Loucy (cell line): ENCODE data around the gene TBL1XR1.

Experiments
- H2AFZ ChIP-seq: fragments of 200-600 bp; sonication (generic); 2 replicates; pipeline ENCODE4 v1.6.0; 2016; ENCODE audit warnings: antibody characterized with exemption, mild to moderate bottlenecking, low read length, moderate library complexity
- H3F3A ChIP-seq: fragments of 200-600 bp; 2 replicates; pipeline ENCODE4 v1.6.0; 2016; ENCODE audit warnings: antibody characterized with exemption, low read depth, mild to moderate bottlenecking
- H3K27me3 ChIP-seq: fragments of 200-600 bp; sonication (generic); 2 replicates; pipeline ENCODE4 v1.6.1; 2014; ENCODE audit warnings: low read length, mild to moderate bottlenecking; ENCODE audit not compliant: insufficient read depth, poor library complexity, severe bottlenecking
- H3K36me3 ChIP-seq: fragments of 200-600 bp; sonication (generic); 2 replicates; pipeline ENCODE4 v1.6.1; 2016; ENCODE audit warnings: low read length; ENCODE audit not compliant: insufficient read depth
- H3K4me1 ChIP-seq: fragments of 200-600 bp; sonication (generic); 2 replicates; pipeline ENCODE4 v1.5.1; 2014; ENCODE audit warnings: low read length, mild to moderate bottlenecking; ENCODE audit not compliant: insufficient read depth, poor library complexity, severe bottlenecking
- H3K4me2 ChIP-seq: fragments of 200-600 bp; sonication (generic); 2 replicates; pipeline ENCODE4 v1.6.0; 2014; ENCODE audit warnings: antibody characterized with exemption, low read length, low read depth, mild to moderate bottlenecking; ENCODE audit not compliant: poor library complexity, severe bottlenecking
- H3K4me3 ChIP-seq: fragments of 200-600 bp; sonication (generic); 2 replicates; pipeline ENCODE4 v1.5.1; 2014; ENCODE audit warnings: low read length, mild to moderate bottlenecking, mixed read lengths; ENCODE audit not compliant: poor library complexity, severe bottlenecking
- H3K79me2 ChIP-seq: fragments of 200-600 bp; sonication (generic); 2 replicates; pipeline ENCODE4 v1.6.1; 2014; ENCODE audit warnings: low read length; ENCODE audit not compliant: insufficient read depth
- H3K9ac ChIP-seq: fragments of 200-600 bp; sonication (generic); 2 replicates; pipeline ENCODE4 v1.6.0; 2014; ENCODE audit warnings: mild to moderate bottlenecking, low read depth, low read length, moderate library complexity; ENCODE audit not compliant: poor library complexity, severe bottlenecking
- H3K9me2 ChIP-seq: fragments of 200-600 bp; sonication (generic); replicated peaks from 2 replicates; pipeline ENCODE4 v1.6.1; 2016; ENCODE audit warnings: low read depth, low read length, mixed read lengths
- H3K9me3 ChIP-seq: fragments of 200-600 bp; sonication (generic); 2 replicates; pipeline ENCODE4 v1.6.1; 2014; ENCODE audit warnings: mild to moderate bottlenecking, antibody characterized with exemption, low read length, low read depth; ENCODE audit not compliant: insufficient read depth
- H4K20me1 ChIP-seq: fragments of 200-600 bp; sonication (generic); 2 replicates; pipeline ENCODE4 v1.6.0; 2014; ENCODE audit warnings: antibody characterized with exemption, low read length, mild to moderate bottlenecking; ENCODE audit not compliant: insufficient read depth, poor library complexity, severe bottlenecking
- EZH2phosphoT487 ChIP-seq: fragments of 200-600 bp; IDR thresholded peaks from 2 replicates; pipeline ENCODE4 v1.6.1; 2018; ENCODE audit warnings: antibody characterized with exemption, mild to moderate bottlenecking, moderate library complexity, borderline replicate concordance
- TF ChIP-seq, protein P1 (sequence below): fragments of 200-600 bp; sonication (generic); conservative IDR thresholded peaks from 2 replicates; pipeline ENCODE4 v1.5.1; 2014; ENCODE audit warnings: mild to moderate bottlenecking, antibody characterized with exemption, low read length

Gene TBL1XR1

DNA sequence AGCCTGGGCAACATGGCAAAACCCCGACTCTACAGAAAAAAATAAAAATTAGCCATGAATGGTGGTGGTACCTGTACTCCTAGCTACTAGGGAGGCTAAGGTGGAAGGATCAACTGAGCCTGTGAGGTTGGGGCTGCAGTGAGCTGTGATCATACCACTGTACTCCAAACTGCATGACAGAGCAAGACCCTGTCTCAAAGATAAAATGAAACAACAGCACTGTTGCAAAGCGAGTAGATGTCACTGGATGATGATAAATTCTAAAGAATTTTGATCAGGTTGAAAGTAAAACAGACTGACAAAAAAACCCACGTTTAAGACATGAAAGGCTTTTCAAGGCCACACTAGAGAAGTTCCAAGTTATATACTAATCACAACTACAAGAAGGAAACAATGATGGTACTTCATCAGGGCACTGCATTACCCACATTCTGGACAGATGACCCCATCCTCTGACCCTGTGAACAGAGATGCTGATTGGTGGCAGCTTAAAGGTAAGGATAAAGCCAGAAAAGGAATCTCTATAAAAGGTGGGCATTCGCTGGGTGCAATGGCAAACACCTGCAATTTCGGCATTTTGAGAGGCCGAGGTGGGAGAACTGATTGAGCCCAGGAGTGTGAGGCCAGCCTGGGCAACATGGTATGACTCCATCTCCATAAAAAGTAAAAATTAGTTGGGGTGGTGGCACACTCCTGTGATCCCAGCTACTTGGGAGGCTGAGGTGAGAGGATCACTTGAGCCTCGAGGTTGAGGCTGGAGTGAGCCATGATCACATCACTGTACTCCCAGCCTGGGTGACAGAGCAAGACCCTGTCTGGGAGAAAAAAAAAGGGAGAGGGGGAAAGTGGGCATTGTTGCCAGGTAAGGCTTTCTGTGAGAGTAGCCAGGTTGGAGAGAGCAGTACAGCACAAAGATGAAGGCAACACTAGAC is 59.2 kb downstream of the TBL1XR1 start:
- no peak for TF ChIP-seq EZH2phosphoT487
- TF ChIP-seq, protein P1, sequence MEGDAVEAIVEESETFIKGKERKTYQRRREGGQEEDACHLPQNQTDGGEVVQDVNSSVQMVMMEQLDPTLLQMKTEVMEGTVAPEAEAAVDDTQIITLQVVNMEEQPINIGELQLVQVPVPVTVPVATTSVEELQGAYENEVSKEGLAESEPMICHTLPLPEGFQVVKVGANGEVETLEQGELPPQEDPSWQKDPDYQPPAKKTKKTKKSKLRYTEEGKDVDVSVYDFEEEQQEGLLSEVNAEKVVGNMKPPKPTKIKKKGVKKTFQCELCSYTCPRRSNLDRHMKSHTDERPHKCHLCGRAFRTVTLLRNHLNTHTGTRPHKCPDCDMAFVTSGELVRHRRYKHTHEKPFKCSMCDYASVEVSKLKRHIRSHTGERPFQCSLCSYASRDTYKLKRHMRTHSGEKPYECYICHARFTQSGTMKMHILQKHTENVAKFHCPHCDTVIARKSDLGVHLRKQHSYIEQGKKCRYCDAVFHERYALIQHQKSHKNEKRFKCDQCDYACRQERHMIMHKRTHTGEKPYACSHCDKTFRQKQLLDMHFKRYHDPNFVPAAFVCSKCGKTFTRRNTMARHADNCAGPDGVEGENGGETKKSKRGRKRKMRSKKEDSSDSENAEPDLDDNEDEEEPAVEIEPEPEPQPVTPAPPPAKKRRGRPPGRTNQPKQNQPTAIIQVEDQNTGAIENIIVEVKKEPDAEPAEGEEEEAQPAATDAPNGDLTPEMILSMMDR, result no peak
- peaks cover 94% of the 10 kb centered on the region for H4K20me1 ChIP-seq
- no peaks in the 10 kb centered on the region for H3K9me2 ChIP-seq
- H3F3A ChIP-seq, result no peaks in the 10 kb centered on the region
- no peak overlapping the region for H3K4me2 ChIP-seq
- no peak overlapping the region for H2AFZ ChIP-seq
- H3K27me3 ChIP-seq, result no peaks in the 10 kb centered on the region
- peaks cover 99% of the 10 kb centered on the region for H3K79me2 ChIP-seq
- H3K4me1 ChIP-seq, result peaks cover 29% of the 10 kb centered on the region
- H3K4me3 ChIP-seq, result no peak overlapping the region
- H3K9me3 ChIP-seq, result no peaks in the 10 kb centered on the region
- peaks cover 20% of the 10 kb centered on the region for H3K36me3 ChIP-seq
- H3K9ac ChIP-seq, result no peak overlapping the region

DNA sequence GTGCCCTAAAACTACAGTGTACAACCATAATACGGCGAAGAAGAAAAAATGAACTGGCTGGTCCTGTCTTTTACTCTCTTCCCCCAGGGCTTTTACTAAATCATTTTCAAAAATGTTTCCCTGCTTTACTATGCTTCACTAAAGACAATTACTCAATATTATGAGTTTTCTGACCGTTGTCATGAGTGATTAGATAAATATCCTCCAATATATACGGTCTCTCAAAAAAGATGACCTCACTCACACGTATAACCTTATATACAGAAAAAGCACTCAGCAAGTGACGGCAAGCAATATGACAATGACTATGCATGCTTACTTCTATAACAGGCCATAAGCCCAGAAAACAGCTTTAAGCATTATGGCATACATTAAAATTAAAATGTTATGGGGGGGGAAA is 60.5 kb downstream of the TBL1XR1 start:
- peaks cover 27% of the 10 kb centered on the region for H3K36me3 ChIP-seq
- no peak overlapping the region for H3K9ac ChIP-seq
- H4K20me1 ChIP-seq, result peaks cover 94% of the 10 kb centered on the region
- no peaks in the 10 kb centered on the region for H3K9me2 ChIP-seq
- no peaks in the 10 kb centered on the region for H3F3A ChIP-seq
- H3K4me3 ChIP-seq, result no peak overlapping the region
- peaks cover 99% of the 10 kb centered on the region for H3K79me2 ChIP-seq
- peaks cover 26% of the 10 kb centered on the region for H3K4me1 ChIP-seq
- no peaks in the 10 kb centered on the region for H3K9me3 ChIP-seq
- no peak overlapping the region for H2AFZ ChIP-seq
- TF ChIP-seq, protein P1, result no peak
- no peak for TF ChIP-seq EZH2phosphoT487
- H3K27me3 ChIP-seq, result no peaks in the 10 kb centered on the region
- H3K4me2 ChIP-seq, result no peak overlapping the region

DNA sequence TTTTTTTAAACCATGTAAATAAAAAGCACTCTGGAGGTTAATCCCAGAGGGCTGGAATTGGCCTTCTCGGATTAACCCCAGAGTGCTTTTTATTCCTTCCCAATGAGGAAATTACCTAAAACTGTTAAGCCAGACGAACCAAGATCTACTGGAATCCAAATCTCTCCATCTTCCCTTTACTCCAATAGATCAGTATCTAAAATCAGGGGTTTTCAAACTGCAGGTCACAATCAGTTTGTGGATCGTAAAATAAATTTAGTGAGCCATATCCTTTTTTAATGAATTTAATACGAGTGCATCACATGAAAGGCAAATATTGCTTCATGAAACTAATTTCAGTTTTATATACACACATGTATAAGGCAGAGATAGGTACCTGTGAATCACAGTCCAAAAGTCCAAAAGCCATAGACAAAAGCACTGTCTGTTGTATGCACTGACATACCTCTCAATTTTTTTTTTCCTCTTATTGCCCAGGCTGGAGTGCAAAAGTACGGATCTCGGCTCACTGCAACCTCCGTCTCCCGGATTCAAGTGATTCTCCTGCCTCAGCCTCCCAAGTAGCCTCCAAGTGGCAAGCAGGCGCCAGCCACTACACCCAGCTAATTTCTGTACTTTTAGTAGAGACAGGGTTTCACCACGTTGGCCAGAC is 61.3 kb downstream of the TBL1XR1 start:
- Histone ChIP-seq H3K27me3 (no peaks in the 10 kb centered on the region), H3K36me3 (peaks cover 34% of the 10 kb centered on the region), H4K20me1 (peaks cover 94% of the 10 kb centered on the region), H3F3A (no peaks in the 10 kb centered on the region), H3K4me1 (peaks cover 21% of the 10 kb centered on the region), H3K4me2 (no peak overlapping the region), H3K4me3 (no peak overlapping the region), H2AFZ (no peak overlapping the region), H3K9me3 (no peaks in the 10 kb centered on the region), H3K79me2 (peaks cover 99% of the 10 kb centered on the region), H3K9ac (no peak overlapping the region), H3K9me2 (no peaks in the 10 kb centered on the region)
- TF ChIP-seq EZH2phosphoT487, result no peak
- TF ChIP-seq, protein P1, result no peak
